ENCODE results near the gene CDKAL1.

Gene CDKAL1

DNA sequence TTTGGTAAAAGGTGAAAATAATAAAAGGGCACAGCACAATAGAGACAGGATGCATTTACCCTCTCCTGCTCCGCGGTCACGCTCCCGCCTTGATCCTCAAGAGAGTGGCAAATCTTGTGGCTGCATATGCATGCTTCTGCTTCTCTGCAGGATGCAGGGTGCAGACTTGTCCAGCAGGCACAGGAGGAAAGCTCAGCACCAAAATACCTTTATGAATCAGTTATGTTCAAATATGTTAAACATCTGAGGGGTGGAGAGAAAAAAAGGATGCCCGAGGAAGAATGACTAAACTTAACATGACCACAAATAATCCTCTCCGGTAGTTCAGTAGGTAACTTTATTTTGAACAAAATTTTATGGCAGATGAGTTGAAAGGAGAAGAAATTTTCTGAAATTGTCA is 693.2 kb downstream of the CDKAL1 start:
- DNase-seq (ENCODE audit: low read depth in 1 of 2, low spot score in 1 of 2) = no peak
- TF ChIP-seq SPI1 (IDR thresholded peaks at IDR 0.05; ENCODE audit: borderline replicate concordance, low read depth) (no peak), GABPA (IDR thresholded peaks at IDR 0.05; ENCODE audit: low read depth) (no peak), POLR2AphosphoS5 (IDR thresholded peaks at IDR 0.05; ENCODE audit: low read depth) (no peak)
- TF ChIP-seq, protein P1, sequence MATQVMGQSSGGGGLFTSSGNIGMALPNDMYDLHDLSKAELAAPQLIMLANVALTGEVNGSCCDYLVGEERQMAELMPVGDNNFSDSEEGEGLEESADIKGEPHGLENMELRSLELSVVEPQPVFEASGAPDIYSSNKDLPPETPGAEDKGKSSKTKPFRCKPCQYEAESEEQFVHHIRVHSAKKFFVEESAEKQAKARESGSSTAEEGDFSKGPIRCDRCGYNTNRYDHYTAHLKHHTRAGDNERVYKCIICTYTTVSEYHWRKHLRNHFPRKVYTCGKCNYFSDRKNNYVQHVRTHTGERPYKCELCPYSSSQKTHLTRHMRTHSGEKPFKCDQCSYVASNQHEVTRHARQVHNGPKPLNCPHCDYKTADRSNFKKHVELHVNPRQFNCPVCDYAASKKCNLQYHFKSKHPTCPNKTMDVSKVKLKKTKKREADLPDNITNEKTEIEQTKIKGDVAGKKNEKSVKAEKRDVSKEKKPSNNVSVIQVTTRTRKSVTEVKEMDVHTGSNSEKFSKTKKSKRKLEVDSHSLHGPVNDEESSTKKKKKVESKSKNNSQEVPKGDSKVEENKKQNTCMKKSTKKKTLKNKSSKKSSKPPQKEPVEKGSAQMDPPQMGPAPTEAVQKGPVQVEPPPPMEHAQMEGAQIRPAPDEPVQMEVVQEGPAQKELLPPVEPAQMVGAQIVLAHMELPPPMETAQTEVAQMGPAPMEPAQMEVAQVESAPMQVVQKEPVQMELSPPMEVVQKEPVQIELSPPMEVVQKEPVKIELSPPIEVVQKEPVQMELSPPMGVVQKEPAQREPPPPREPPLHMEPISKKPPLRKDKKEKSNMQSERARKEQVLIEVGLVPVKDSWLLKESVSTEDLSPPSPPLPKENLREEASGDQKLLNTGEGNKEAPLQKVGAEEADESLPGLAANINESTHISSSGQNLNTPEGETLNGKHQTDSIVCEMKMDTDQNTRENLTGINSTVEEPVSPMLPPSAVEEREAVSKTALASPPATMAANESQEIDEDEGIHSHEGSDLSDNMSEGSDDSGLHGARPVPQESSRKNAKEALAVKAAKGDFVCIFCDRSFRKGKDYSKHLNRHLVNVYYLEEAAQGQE (IDR thresholded peaks at IDR 0.05; ENCODE audit: insufficient replicate concordance, low read depth) = no peak
- TF ChIP-seq, protein P2, sequence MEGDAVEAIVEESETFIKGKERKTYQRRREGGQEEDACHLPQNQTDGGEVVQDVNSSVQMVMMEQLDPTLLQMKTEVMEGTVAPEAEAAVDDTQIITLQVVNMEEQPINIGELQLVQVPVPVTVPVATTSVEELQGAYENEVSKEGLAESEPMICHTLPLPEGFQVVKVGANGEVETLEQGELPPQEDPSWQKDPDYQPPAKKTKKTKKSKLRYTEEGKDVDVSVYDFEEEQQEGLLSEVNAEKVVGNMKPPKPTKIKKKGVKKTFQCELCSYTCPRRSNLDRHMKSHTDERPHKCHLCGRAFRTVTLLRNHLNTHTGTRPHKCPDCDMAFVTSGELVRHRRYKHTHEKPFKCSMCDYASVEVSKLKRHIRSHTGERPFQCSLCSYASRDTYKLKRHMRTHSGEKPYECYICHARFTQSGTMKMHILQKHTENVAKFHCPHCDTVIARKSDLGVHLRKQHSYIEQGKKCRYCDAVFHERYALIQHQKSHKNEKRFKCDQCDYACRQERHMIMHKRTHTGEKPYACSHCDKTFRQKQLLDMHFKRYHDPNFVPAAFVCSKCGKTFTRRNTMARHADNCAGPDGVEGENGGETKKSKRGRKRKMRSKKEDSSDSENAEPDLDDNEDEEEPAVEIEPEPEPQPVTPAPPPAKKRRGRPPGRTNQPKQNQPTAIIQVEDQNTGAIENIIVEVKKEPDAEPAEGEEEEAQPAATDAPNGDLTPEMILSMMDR (IDR thresholded peaks at IDR 0.05; ENCODE audit: insufficient read depth, low read length) = no peak
- Histone ChIP-seq H3K27ac (replicated peaks) (no peak overlapping the region), H3K4me3 (replicated peaks; ENCODE audit: insufficient read depth, low read length) (no peak overlapping the region), H3K27me3 (ENCODE audit: insufficient read depth, poor library complexity, severe bottlenecking) (no peaks in the 10 kb centered on the region)

DNA sequence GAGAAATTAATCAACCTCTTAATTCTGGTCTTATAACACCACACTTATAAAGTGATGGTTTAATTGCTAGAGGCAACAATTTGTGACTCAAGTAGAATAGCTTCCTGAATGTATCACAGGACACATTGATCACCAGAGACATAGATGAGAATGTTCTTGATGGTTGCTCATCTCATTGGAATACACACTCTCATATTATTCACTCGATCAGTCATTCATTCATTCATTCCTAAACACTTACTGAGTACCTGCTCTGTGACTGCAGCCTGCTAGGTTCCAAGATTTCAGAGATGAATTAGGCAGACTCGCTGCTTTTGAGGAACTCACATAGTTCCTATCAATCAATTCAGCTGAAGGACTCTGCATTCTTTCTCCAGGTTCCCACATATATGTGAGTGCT is 694.2 kb downstream of the CDKAL1 start:
- no peak for TF ChIP-seq POLR2AphosphoS5 (IDR thresholded peaks at IDR 0.05; ENCODE audit: low read depth)
- Histone ChIP-seq H3K27ac (replicated peaks) (no peak overlapping the region), H3K4me3 (replicated peaks; ENCODE audit: insufficient read depth, low read length) (no peak overlapping the region), H3K27me3 (ENCODE audit: insufficient read depth, poor library complexity, severe bottlenecking) (no peaks in the 10 kb centered on the region)
- no peak for DNase-seq (ENCODE audit: low read depth in 1 of 2, low spot score in 1 of 2)

DNA sequence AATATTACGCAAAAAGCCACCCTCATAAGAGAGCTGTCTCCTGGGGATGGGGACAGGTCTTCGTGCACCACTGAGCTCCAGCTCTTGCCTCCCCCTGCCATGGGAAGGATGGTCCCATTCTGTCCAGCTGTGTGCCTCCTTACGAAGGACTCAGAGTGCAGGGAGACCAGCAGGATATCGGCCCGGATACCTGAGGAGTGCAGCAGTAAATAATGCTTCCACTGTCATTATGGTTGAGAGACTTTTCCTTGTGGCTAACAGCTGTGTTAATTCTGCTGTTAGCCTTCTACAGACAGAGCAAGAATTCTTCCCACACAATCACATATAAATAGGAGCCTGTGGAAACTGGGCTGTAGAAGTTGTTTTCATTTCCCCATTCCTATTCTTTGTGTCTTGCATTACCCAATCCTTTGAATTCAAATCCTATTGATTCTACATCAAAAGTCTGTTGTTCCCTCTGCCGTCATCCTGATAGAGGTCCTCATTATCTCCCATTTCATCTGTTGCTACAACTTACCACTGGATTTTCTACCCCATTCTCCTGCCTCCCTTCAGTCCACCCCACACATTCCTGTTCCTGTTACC is 694.7 kb downstream of the CDKAL1 start:
- Histone ChIP-seq H3K27ac (replicated peaks) (no peak overlapping the region), H3K27me3 (ENCODE audit: insufficient read depth, poor library complexity, severe bottlenecking) (no peaks in the 10 kb centered on the region), H3K4me3 (replicated peaks; ENCODE audit: insufficient read depth, low read length) (no peak overlapping the region)
- TF ChIP-seq, protein P2 (IDR thresholded peaks at IDR 0.05; ENCODE audit: insufficient read depth, low read length) = no peak
- TF ChIP-seq, protein P1 (IDR thresholded peaks at IDR 0.05; ENCODE audit: insufficient replicate concordance, low read depth) = no peak
- TF ChIP-seq SPI1 (IDR thresholded peaks at IDR 0.05; ENCODE audit: borderline replicate concordance, low read depth) (no peak), GABPA (IDR thresholded peaks at IDR 0.05; ENCODE audit: low read depth) (no peak), POLR2AphosphoS5 (IDR thresholded peaks at IDR 0.05; ENCODE audit: low read depth) (no peak)
- no peak for DNase-seq (ENCODE audit: low read depth in 1 of 2, low spot score in 1 of 2)

DNA sequence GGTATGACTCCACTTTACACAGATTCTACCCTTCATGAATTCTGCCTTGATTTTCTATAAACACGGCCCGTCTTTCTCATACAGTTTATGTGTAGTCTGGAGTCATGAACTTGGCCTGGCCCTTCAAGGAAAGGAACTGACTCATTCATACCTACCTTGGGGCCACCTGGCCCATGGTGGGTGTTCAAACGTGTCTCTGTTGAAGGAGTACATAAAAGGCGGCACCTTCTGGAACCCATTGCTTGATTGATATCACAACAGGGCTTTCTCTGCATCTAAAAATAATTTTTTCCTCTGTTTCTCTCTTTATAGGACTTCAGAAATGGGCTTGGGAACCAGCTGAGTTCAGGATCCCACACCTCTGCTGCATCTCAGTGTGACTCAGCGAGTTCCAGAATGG is 696.3 kb downstream of the CDKAL1 start:
- Histone ChIP-seq H3K27ac (replicated peaks) (no peak overlapping the region), H3K4me3 (replicated peaks; ENCODE audit: insufficient read depth, low read length) (no peak overlapping the region), H3K27me3 (ENCODE audit: insufficient read depth, poor library complexity, severe bottlenecking) (no peaks in the 10 kb centered on the region)
- no peak for TF ChIP-seq POLR2AphosphoS5 (IDR thresholded peaks at IDR 0.05; ENCODE audit: low read depth)
- TF ChIP-seq, protein P2 (IDR thresholded peaks at IDR 0.05; ENCODE audit: insufficient read depth, low read length) = no peak
- TF ChIP-seq, protein P1 (IDR thresholded peaks at IDR 0.05; ENCODE audit: insufficient replicate concordance, low read depth) = no peak
- TF ChIP-seq SPI1 (IDR thresholded peaks at IDR 0.05; ENCODE audit: borderline replicate concordance, low read depth) = no peak
- TF ChIP-seq GABPA (IDR thresholded peaks at IDR 0.05; ENCODE audit: low read depth) = no peak
- no peak for DNase-seq (ENCODE audit: low read depth in 1 of 2, low spot score in 1 of 2)
